NB4 (cell line): ENCODE data around the gene UBE2I.

Experiments
- DNase-seq: peaks from one replicate; pipeline ENCODE4 v3.0.0; 2010; ENCODE audit warnings: low read depth
- H3K4me3 ChIP-seq: one replicate; pipeline ENCODE4 v1.5.1; 2011; ENCODE audit warnings: mild to moderate bottlenecking, low read depth, low read length, moderate library complexity
- CTCF ChIP-seq: IDR thresholded peaks from one replicate; pipeline ENCODE4 v1.5.1; 2012; ENCODE audit warnings: low read depth, low read length
- MAX ChIP-seq: IDR thresholded peaks from 2 replicates; pipeline ENCODE4 v1.6.1; 2011; ENCODE audit warnings: low read depth, low read length
- MYC ChIP-seq: IDR thresholded peaks from 2 replicates; pipeline ENCODE4 v1.6.1; 2011; ENCODE audit warnings: low read depth, low read length
- POLR2A ChIP-seq: IDR thresholded peaks from 2 replicates; pipeline ENCODE4 v1.6.1; 2011; ENCODE audit warnings: mild to moderate bottlenecking; ENCODE audit not compliant: insufficient read length; ENCODE audit errors: extremely low read depth

UBE2I gene

GRCh38 chr16:1281517-1281916 lies 27.9 kb upstream of the UBE2I start:
- H3K4me3 ChIP-seq, result no peak overlapping the region
- TF ChIP-seq MAX, result no peak
- no peak for TF ChIP-seq MYC
- no peak for TF ChIP-seq CTCF
- TF ChIP-seq POLR2A, result no peak
- no peak for DNase-seq

- H3K4me3 ChIP-seq, result no peak overlapping the region
- no peak for TF ChIP-seq MYC
- TF ChIP-seq CTCF, result no peak
- no peak for TF ChIP-seq POLR2A
- TF ChIP-seq MAX, result no peak
- DNase-seq, result peak; percentile 53
Measured at GRCh38 chr16:1282324-1282973, 27.0 kb upstream of the UBE2I start.

GRCh38 chr16:1283296-1283695 lies 26.1 kb upstream of the UBE2I start:
- H3K4me3 ChIP-seq, result no peak overlapping the region
- DNase-seq, result no peak
- TF ChIP-seq POLR2A, result no peak
- TF ChIP-seq MYC, result no peak
- TF ChIP-seq MAX, result no peak
- no peak for TF ChIP-seq CTCF

- DNase-seq, result no peak
- TF ChIP-seq MYC (no peak), MAX (no peak), POLR2A (no peak), CTCF (no peak)
- no peak overlapping the region for H3K4me3 ChIP-seq
Measured at GRCh38 chr16:1283996-1284616, 25.3 kb upstream of the UBE2I start.

GRCh38 chr16:1285669-1286512 lies 23.5 kb upstream of the UBE2I start:
- no peak for DNase-seq
- no peak for TF ChIP-seq CTCF
- no peak for TF ChIP-seq MAX
- no peak for TF ChIP-seq MYC
- no peak for TF ChIP-seq POLR2A
- no peak overlapping the region for H3K4me3 ChIP-seq
